MM.1S (cell line): Measurements from ENCODE around the gene POC1A.

ENCODE experiments used
- EZH2 ChIP-seq: fragments of 300-600 bp; sonication (generic); optimal IDR thresholded peaks from 2 replicates; pipeline ENCODE3; 2017; ENCODE audit warnings: low read depth, mild to moderate bottlenecking, antibody characterized with exemption, low read length, mixed read lengths
- TF ChIP-seq, protein P1 (sequence below): fragments of 300-600 bp; sonication (generic); IDR thresholded peaks from 2 replicates; pipeline ENCODE4 v1.5.1; 2016; ENCODE audit warnings: antibody characterized with exemption, low read length, mixed read lengths

DNA sequence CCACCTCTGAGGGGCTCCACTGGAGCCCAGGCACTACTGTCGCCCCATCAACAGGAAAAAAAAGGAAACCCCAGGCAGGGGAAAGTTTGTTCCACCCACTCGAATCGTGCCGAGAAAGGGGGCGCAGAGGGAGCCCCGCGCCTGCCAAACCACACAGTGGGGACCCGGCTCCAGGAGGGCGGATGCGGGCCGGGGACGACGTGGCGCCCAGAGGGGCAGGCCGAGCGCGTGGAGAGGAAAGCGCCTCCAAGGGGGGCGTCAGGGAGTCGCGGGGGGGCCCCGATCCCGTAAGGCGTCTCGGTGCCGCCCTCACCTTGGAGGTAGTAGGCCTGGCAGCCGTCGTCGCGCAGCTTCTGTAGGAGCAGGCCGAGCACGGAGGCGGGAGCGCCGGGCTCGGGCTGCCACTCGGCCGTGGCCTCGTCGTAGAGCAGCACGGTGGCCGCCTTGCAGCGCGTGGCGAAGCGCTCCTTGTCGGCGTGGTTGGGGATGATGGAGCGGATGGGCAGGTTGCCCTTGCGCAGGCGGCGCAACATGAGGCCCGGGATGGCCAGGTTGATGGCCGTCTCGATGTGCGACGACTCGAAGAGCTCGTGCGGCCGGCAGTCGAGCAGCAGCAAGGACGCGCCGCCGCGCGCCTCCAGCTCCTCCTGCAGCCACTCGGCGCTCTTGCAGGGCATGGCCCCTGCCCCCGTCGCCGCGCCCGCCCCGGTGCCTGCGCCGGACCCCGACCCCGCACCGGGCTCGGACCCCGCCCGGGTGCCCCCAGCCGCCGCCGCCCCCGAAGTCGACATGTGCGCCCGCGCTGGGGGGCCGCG, 98.5 kb downstream of the POC1A start:
- TF ChIP-seq EZH2, result no peak
- TF ChIP-seq, protein P1, sequence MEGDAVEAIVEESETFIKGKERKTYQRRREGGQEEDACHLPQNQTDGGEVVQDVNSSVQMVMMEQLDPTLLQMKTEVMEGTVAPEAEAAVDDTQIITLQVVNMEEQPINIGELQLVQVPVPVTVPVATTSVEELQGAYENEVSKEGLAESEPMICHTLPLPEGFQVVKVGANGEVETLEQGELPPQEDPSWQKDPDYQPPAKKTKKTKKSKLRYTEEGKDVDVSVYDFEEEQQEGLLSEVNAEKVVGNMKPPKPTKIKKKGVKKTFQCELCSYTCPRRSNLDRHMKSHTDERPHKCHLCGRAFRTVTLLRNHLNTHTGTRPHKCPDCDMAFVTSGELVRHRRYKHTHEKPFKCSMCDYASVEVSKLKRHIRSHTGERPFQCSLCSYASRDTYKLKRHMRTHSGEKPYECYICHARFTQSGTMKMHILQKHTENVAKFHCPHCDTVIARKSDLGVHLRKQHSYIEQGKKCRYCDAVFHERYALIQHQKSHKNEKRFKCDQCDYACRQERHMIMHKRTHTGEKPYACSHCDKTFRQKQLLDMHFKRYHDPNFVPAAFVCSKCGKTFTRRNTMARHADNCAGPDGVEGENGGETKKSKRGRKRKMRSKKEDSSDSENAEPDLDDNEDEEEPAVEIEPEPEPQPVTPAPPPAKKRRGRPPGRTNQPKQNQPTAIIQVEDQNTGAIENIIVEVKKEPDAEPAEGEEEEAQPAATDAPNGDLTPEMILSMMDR, result no peak
